PC-3 (cell line): Measurements from ENCODE around the gene PSMB1. TPM values are rescaled to one million over a fixed set of nuclear protein-coding genes. Genes with fewer than 3 reads are reported as not detected.

ENCODE experiments used
- ATAC-seq: fragments of 200-7000 bp; cut with Tn5 transposase; 2 replicates; pipeline ENCODE4 v1.9.1; 2020; ENCODE audit warnings: mild to moderate bottlenecking, moderate library complexity
- BruUV-seq: library from RNA; stranded (reverse); fragments of 400-500 nt; replicated peaks from 2 replicates; lab custom pipeline; 2021; lab: Mats Ljungman, UMichigan
- CTCF ChIA-PET: fragments of 300-600 bp; sonication (Branson Sonifier 250); formaldehyde crosslinking; loops from one replicate; lab custom pipeline; 2022; ENCODE audit warnings: antibody characterized with exemption; lab: Charles Lee
- POLR2A ChIA-PET: fragments of 300-600 bp; sonication (Branson Sonifier 250); formaldehyde crosslinking; loops from one replicate; lab custom pipeline; 2022; ENCODE audit warnings: antibody characterized with exemption; ENCODE audit not compliant: unreplicated experiment; lab: Charles Lee
- DNase-seq: peaks from one replicate; pipeline ENCODE4 v3.0.0-alpha.2; 2015
- H2AFZ ChIP-seq: fragments of 300-600 bp; sonication (generic); 2 replicates; pipeline ENCODE4 v1.6.0; 2016; ENCODE audit warnings: antibody characterized with exemption, low read length
- H3F3A ChIP-seq: fragments of 300-600 bp; sonication (generic); one replicate; pipeline ENCODE4 v1.6.0; 2017; ENCODE audit warnings: antibody characterized with exemption, low read length, control low read depth, mild to moderate bottlenecking; ENCODE audit not compliant: unreplicated experiment
- H3K27ac ChIP-seq: fragments of 300-600 bp; sonication (generic); 2 replicates; pipeline ENCODE4 v1.5.1; 2016; ENCODE audit warnings: mild to moderate bottlenecking, low read length
- H3K27me3 ChIP-seq: fragments of 300-600 bp; sonication (generic); 2 replicates; pipeline ENCODE4 v1.6.1; 2016; ENCODE audit warnings: low read length, mixed read lengths
- H3K36me3 ChIP-seq: fragments of 300-600 bp; sonication (generic); 2 replicates; pipeline ENCODE4 v1.6.1; 2016; ENCODE audit warnings: low read depth, mixed run types, low read length, mixed read lengths
- H3K4me1 ChIP-seq: fragments of 300-600 bp; sonication (generic); 2 replicates; pipeline ENCODE4 v1.5.1; 2016; ENCODE audit warnings: low read length; ENCODE audit not compliant: insufficient read depth
- H3K4me2 ChIP-seq: fragments of 300-600 bp; sonication (generic); 2 replicates; pipeline ENCODE4 v1.6.0; 2016; ENCODE audit warnings: low read length
- H3K4me3 ChIP-seq: fragments of 300-600 bp; sonication (generic); 2 replicates; pipeline ENCODE4 v1.5.1; 2016; ENCODE audit warnings: mild to moderate bottlenecking, low read length, mixed read lengths
- H3K79me2 ChIP-seq: fragments of 300-600 bp; sonication (generic); 2 replicates; pipeline ENCODE4 v1.6.1; 2017; ENCODE audit warnings: low read length, mixed read lengths
- H3K9ac ChIP-seq: fragments of 300-600 bp; sonication (generic); 2 replicates; pipeline ENCODE4 v1.6.0; 2016; ENCODE audit warnings: mild to moderate bottlenecking, low read length
- H3K9me2 ChIP-seq: fragments of 300-600 bp; sonication (generic); replicated peaks from 2 replicates; pipeline ENCODE4 v1.6.1; 2016; ENCODE audit warnings: mixed run types, low read length, mixed read lengths
- H3K9me3 ChIP-seq: fragments of 300-600 bp; sonication (generic); 2 replicates; pipeline ENCODE4 v1.6.1; 2016; ENCODE audit warnings: low read length, mixed read lengths
- H4K20me1 ChIP-seq: fragments of 300-600 bp; sonication (generic); 2 replicates; pipeline ENCODE4 v1.6.1; 2016; ENCODE audit warnings: low read length, mixed read lengths
- CTCF ChIP-seq: fragments of 300-600 bp; sonication (generic); conservative IDR thresholded peaks from 2 replicates; pipeline ENCODE4 v1.5.1; 2017; ENCODE audit warnings: antibody characterized with exemption, low read depth, mild to moderate bottlenecking, low read length
- EZH2 ChIP-seq: fragments of 300-600 bp; sonication (generic); IDR thresholded peaks from one replicate; pipeline ENCODE4 v1.6.1; 2017; ENCODE audit warnings: antibody characterized with exemption, mild to moderate bottlenecking, low read length; ENCODE audit not compliant: unreplicated experiment
- EZH2phosphoT487 ChIP-seq: fragments of 300-600 bp; sonication (generic); IDR thresholded peaks from 2 replicates; pipeline ENCODE4 v1.6.1; 2018; ENCODE audit warnings: mild to moderate bottlenecking, antibody characterized with exemption, low read length, borderline replicate concordance
- intact Hi-C: fragments of 100-400 bp; cut with micrococcal nuclease; formaldehyde crosslinking; loops from 2 replicates; pipeline ENCODE4 v1.9.0; 2023
- total RNA-seq: library from RNA; depleted of rRNA; stranded (reverse); fragments of >200 nt; gene quantifications from 2 replicates; pipeline ENCODE4 v1.2.3, GENCODE V29; 2014

The PSMB1 gene
- total RNA-seq, 1 experiment from 2014 or later: 449 TPM

GRCh38 chr6:170537329-170537728, 15.8 kb downstream of the PSMB1 start:
- ChIA-PET CTCF (no interaction called here), POLR2A (no interaction called here)
- Histone ChIP-seq H3K9me3 (no peaks in the 10 kb centered on the region), H3K9ac (no peak overlapping the region), H3K27me3 (no peaks in the 10 kb centered on the region), H2AFZ (no peak overlapping the region), H3K4me3 (no peak overlapping the region), H3K27ac (no peak overlapping the region), H3K79me2 (peaks cover 43% of the 10 kb centered on the region), H4K20me1 (peaks cover 23% of the 10 kb centered on the region), H3F3A (no peaks in the 10 kb centered on the region), H3K4me1 (no peaks in the 10 kb centered on the region), H3K36me3 (peaks cover 68% of the 10 kb centered on the region), H3K4me2 (no peak overlapping the region), H3K9me2 (no peaks in the 10 kb centered on the region)
- TF ChIP-seq EZH2 (no peak), EZH2phosphoT487 (no peak), CTCF (no peak)
- DNase-seq (no peak), ATAC-seq (no peak)
- intact Hi-C loops: no loop called here
- BruUV-seq: no TSS peak

- POLR2A ChIA-PET: no interaction called here
- Histone ChIP-seq H3K4me3 (no peak overlapping the region), H3K9me3 (no peaks in the 10 kb centered on the region), H3K27me3 (no peaks in the 10 kb centered on the region), H3F3A (no peaks in the 10 kb centered on the region), H3K9me2 (no peaks in the 10 kb centered on the region), H3K4me1 (no peaks in the 10 kb centered on the region), H3K36me3 (peaks cover 62% of the 10 kb centered on the region), H3K4me2 (no peak overlapping the region), H3K79me2 (peaks cover 36% of the 10 kb centered on the region), H3K9ac (no peak overlapping the region), H4K20me1 (peaks cover 18% of the 10 kb centered on the region), H3K27ac (no peak overlapping the region), H2AFZ (no peak overlapping the region)
- BruUV-seq: no TSS peak
- CTCF ChIA-PET: no interaction called here
- no peak for DNase-seq
- intact Hi-C loops: no loop called here
- ATAC-seq: no peak
- TF ChIP-seq CTCF (no peak), EZH2phosphoT487 (no peak), EZH2 (no peak)
These were observed 16.4 kb downstream of the PSMB1 start for GRCh38 chr6:170536671-170537070.

- H4K20me1 ChIP-seq: peaks cover 11% of the 10 kb centered on the region
- H3K9ac ChIP-seq: no peak overlapping the region
- H3K9me2 ChIP-seq: no peaks in the 10 kb centered on the region
- H3F3A ChIP-seq: no peaks in the 10 kb centered on the region
- H3K4me1 ChIP-seq: no peaks in the 10 kb centered on the region
- H3K9me3 ChIP-seq: no peaks in the 10 kb centered on the region
- H3K4me2 ChIP-seq: no peak overlapping the region
- H3K27me3 ChIP-seq: no peaks in the 10 kb centered on the region
- BruUV-seq: no TSS peak
- DNase-seq (no peak), ATAC-seq (no peak)
- H2AFZ ChIP-seq: no peak overlapping the region
- peaks cover 52% of the 10 kb centered on the region for H3K36me3 ChIP-seq
- no peak overlapping the region for H3K4me3 ChIP-seq
- POLR2A ChIA-PET: no interaction called here
- TF ChIP-seq CTCF (no peak), EZH2phosphoT487 (no peak), EZH2 (no peak)
- H3K79me2 ChIP-seq: peaks cover 20% of the 10 kb centered on the region
- intact Hi-C loops: no loop called here
- CTCF ChIA-PET: no interaction called here
- no peak overlapping the region for H3K27ac ChIP-seq
These were observed 18.1 kb downstream of the PSMB1 start for GRCh38 chr6:170535004-170535403.
